Inflammatory macrophage treated with lipopolysaccharide for 4 hours (primary cell): Measurements from ENCODE around the gene ENTPD1.
"Not testable (repeated sequence)": the region's sequence is repeated elsewhere in the genome, so short reads cannot be mapped to it uniquely, and the experiment has no call there.

Experiments
- DNase-seq: peaks from one replicate; pipeline ENCODE4 v3.0.0-alpha.2; 2020

The ENTPD1 gene

GRCh38 chr10:95796504-95796903 is 40.5 kb downstream of the ENTPD1 start:
- peak; percentile 31 for DNase-seq

DNA sequence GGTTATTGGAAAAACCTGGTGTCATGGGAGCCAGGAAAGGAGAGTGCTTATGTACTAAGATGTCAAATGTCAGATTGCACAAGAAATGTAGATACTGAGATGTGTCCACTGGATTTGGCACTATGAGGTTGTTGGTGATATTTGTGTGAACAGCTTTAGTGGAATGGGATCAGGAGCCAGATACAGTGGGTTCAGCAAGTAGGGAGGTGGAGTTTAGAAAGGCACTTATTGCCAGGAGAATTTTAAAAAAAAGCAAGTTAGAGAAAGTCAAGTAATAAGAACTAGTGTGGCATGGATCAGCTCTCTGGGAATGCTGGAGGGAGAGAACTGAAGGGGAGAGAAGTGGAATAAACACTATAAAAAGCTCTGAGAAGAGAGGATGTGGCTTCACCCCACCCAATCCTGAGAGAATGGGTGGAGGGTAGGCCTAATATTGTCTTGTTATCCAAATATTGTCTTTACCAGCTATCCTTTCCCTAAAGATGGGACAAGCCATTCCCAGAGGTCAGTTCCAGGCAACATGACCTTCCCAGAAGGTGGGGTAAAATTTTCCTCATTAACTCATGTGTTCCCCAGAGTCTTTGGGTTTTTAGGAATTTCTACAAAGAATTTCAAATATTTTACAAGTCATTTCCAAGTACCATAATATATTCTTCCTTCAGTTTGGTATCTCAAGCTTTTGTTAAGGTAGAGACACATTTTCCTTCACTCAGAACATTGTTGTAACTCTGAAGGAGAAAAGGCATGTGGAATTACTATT is 42.3 kb downstream of the ENTPD1 start:
- no peak for DNase-seq

DNA sequence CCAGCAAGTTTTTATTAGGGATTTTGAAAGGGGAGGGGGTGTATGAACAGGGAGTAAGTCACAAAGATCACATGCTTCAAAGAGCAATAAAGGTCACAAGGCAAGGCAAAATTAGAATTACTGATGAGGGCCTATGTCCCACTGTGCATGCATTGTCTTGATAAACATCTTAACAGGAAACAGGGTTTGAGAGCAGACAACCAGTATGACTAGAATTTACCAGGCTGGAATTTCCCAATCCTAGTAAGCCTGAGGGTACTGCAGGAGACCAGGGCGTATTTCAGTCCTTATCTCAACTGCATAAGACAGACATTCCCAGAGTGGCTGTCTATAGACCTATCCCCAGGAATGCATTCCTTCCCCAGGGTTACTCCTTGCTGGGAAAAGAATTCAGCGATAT is 44.3 kb downstream of the ENTPD1 start:
- not testable (repeated sequence) for DNase-seq

- not testable (repeated sequence) for DNase-seq
Measured at GRCh38 chr10:95806687-95807380, 50.9 kb downstream of the ENTPD1 start.

DNA sequence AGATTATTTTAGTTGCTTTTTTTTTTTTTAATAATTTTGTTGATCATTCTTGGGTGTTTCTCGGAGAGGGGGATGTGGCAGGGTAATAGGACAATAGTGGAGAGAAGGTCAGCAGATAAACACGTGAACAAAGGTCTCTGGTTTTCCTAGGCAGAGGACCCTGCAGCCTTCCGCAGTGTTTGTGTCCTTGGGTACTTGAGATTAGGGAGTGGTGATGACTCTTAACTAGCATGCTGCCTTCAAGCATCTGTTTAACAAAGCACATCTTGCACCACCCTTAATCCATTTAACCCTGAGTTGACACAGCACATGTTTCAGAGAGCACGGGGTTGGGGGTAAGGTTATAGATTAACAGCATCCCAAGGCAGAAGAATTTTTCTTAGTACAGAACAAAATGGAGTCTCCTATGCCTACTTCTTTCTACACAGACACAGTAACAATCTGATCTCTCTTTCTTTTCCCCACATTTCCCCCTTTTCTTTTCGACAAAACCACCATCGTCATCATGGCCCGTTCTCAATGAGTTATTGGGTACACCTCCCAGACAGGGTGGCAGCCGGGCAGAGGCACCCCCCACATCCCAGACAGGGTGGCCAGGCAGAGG is 52.8 kb downstream of the ENTPD1 start:
- DNase-seq = not testable (repeated sequence)

- DNase-seq = no peak
Measured at GRCh38 chr10:95809370-95810197, 53.6 kb downstream of the ENTPD1 start.

- no peak for DNase-seq
Measured at GRCh38 chr10:95810198-95810976, 54.4 kb downstream of the ENTPD1 start.

- no peak for DNase-seq
Measured at GRCh38 chr10:95813054-95813685, 57.2 kb downstream of the ENTPD1 start.

DNA sequence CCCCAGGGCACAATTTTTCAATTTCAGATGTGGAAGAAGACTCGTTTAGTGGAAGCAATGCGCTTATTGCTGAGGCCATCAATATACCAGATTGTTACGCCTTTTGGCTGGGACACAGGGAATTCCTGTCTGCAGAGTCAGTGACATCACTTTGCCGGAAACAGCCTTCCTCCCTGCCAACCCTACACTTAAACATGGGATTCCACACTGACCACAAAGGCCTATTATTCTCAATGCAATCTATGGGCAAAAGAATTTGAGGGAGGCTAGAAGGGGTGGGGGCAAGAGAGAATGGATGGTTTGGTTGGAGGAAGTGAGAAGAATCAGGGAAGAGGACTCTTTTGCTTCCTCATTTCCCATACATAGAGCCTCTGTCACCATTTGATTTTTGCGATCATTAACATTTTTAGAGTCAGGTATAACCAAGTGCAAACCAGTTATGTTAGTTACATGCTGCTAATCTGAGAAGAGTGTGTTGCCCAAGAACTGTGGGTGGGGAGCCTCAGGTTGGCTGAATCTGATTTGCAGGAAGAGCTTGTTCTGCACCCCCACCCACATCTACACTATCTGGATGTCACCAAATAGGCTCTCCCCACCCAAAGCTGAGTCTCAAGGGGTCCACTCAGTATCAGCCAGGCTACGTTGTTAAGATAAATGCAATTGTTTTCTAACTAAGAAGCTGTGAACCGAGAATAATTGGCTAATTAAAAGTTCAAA is 58.2 kb downstream of the ENTPD1 start:
- no peak for DNase-seq

- DNase-seq = no peak
Measured at GRCh38 chr10:95815133-95815532, 59.2 kb downstream of the ENTPD1 start.

DNA sequence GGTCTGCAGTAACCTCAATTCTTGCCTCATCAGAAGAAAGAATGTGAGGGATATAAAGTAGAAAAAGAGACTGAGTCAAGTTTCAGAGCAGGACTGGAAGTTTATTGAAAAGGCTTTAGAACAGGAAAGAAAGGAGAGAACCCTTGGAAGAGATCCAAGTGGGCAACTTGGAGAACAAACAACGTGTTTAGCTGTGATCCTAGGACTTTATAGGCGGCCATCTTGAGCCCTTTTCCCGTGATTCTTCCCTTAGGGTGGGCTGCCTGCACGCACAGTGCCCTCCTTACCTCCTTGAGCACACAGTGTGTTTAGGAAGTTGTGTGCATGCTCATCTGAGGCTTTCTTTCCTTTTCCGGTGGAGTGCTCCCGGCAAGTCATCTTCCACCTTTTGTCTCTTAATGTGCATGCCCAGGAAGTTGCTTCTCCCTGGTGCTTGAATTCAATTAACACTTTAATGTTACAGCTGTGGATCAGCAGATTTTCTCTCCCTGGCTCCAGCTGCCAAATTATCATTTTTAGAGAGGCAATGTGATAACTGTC is 59.8 kb downstream of the ENTPD1 start:
- DNase-seq = no peak

DNA sequence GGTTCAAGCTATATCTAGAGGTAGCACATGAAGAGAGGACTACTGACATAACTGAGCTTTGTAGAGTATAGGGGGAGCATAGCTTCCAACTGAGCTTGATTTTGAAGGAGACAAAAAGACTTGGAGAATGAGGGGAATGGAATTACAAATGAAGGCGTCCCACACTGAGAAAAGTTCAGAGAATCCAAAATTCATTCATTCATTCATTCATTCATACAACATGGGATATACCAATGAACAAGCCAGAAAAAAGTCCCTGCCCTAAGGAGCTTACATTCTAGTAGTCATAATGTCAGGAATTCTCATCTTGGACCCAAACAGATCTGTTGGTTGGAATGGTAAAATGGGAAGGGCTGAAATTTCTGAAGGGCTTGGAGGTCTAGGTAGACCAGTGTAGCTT is 62.0 kb downstream of the ENTPD1 start:
- no peak for DNase-seq

DNA sequence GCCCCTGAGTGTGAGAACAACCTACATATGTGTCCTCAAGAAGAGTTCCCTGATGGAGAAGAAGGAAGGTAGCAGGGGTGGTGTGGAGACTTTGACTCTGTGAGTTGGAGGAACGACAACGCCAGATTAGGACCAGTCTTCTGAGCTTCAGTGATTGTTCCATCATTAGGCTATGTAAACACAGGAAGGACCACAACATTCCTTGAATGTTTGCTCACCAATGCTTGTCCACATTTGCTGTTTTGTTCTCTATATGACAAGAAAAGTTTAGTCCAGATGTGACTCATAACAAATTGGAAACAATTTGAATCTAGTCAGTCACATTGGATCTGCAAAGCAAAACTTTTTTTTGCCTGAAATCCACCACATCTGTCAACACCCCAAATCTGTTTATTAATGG is 62.7 kb downstream of the ENTPD1 start:
- no peak for DNase-seq

GRCh38 chr10:95819620-95820329 is 63.8 kb downstream of the ENTPD1 start:
- DNase-seq = peak; percentile 44

- peak; percentile 67 for DNase-seq
Measured at GRCh38 chr10:95820363-95820762, 64.4 kb downstream of the ENTPD1 start.

DNA sequence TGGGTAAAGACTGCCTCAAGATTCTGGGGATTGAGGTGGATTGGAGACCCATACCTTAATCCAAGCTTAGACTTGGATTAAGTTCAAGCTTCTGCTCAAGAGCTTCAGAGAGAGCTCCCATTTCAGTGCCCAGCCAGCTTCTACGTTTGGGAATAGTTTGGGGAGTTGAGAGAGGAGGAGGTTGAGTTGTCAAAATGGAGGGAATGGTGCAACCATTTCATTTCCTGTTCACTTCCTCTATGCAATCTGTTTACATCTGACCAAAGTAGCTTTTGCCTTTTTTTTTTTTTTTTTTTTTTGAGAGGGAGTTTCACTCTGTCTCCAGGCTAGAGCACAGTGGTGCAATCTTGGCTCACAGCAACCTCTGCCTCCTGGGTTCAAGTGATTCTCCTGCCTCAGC is 65.8 kb downstream of the ENTPD1 start:
- DNase-seq = peak; percentile 67

- DNase-seq = no peak
Measured at GRCh38 chr10:95830044-95830443, 74.1 kb downstream of the ENTPD1 start.

GRCh38 chr10:95831076-95831475 is 75.1 kb downstream of the ENTPD1 start:
- peak; percentile 18 for DNase-seq

- no peak for DNase-seq
Measured at GRCh38 chr10:95831515-95831914, 75.6 kb downstream of the ENTPD1 start.
